Heart left ventricle (tissue), 16 donors: ENCODE data around the gene LUZP2. TPM values are rescaled to one million over a fixed set of nuclear protein-coding genes. Genes with fewer than 3 reads are reported as not detected.

Experiments
- ATAC-seq, 4 donors: fragments of 200-7000 bp; cut with Tn5 transposase; one replicate each; pipeline ENCODE4 v1.9.1; 2020 to 2022; ENCODE audit warnings: moderate library complexity in 4 of 4, mild to moderate bottlenecking in 3 of 4, moderate number of reproducible peaks in 1 of 4
- DNase-seq, 5 donors: peaks; one replicate each; pipeline ENCODE4 v3.0.0-alpha.2; 2020
- H3K27ac ChIP-seq, 12 donors: fragments of 200-600 bp; sonication (generic) in 4 of 12; one replicate each; pipeline versions ENCODE4 v1.5.0 to v1.8.0; 2016 to 2022; ENCODE audit warnings: mild to moderate bottlenecking in 2 of 12
- H3K27me3 ChIP-seq, 9 donors: fragments of 200-600 bp; sonication (generic) in 2 of 9; one replicate each; pipeline versions ENCODE4 v1.5.1 to v1.8.0; 2016 to 2022; ENCODE audit warnings: mild to moderate bottlenecking in 3 of 9
- H3K36me3 ChIP-seq, 9 donors: fragments of 200-600 bp; sonication (generic) in 2 of 9; one replicate each; pipeline versions ENCODE4 v1.5.0 to v1.8.0; 2018 to 2022; ENCODE audit warnings: mild to moderate bottlenecking in 2 of 9
- H3K4me1 ChIP-seq, 12 donors: fragments of 200-600 bp; sonication (generic) in 4 of 12; one replicate each; pipeline versions ENCODE4 v1.5.0 to v1.8.0; 2016 to 2022; ENCODE audit warnings: mild to moderate bottlenecking in 3 of 12
- H3K4me3 ChIP-seq, 12 donors: fragments of 200-600 bp; sonication (generic) in 4 of 12; one replicate each; pipeline versions ENCODE4 v1.5.0 to v1.8.0; 2017 to 2022; ENCODE audit warnings: mild to moderate bottlenecking in 9 of 12, moderate library complexity in 4 of 12
- H3K9me3 ChIP-seq, 12 donors: fragments of 200-600 bp; sonication (generic) in 4 of 12; one replicate each; pipeline versions ENCODE4 v1.5.0 to v1.8.0; 2016 to 2022; ENCODE audit warnings: mild to moderate bottlenecking in 1 of 12
- POLR2A ChIP-seq, 2 donors: fragments of 450-650 bp; IDR thresholded peaks; one replicate each; pipeline ENCODE4 v1.6.1; 2017; ENCODE audit warnings: antibody characterized with exemption in 2 of 2, mild to moderate bottlenecking in 2 of 2, moderate library complexity in 2 of 2
- WGBS, 4 donors: extraction: QIAGEN DNeasy Blood & Tissue Kit in 2 of 4; methylation state at CpG; one replicate each; pipeline versions ENCODE4 v1.1.5 to v1.1.7; 2013 to 2018; 5-methylcytosine and 5-hydroxymethylcytosine counted together
- intact Hi-C, 10 donors: fragments of 100-400 bp; cut with DNase I; formaldehyde crosslinking; loops; one replicate each; pipeline versions ENCODE4 v1.11.1 to v1.14.2; 2022
- polyA plus RNA-seq, 2 donors: library from polyadenylated mRNA; stranded (reverse); fragments of 200-250 nt; gene quantifications; one replicate each; pipeline ENCODE4 v1.2.3, GENCODE V29; 2013
- total RNA-seq, 9 donors: library from RNA; depleted of rRNA in 2 of 9; stranded (reverse); fragments of >200 nt in 2 of 9; fragmentation: NEBNext Ultra II Directional in 3 of 9; extraction: Animal tissue kit (Norgen Biotek cat#: 25700) in 3 of 9; gene quantifications; one replicate each; pipeline versions ENCODE4 v1.1.0 to v1.2.4, GENCODE V29; 2016 to 2023
- TF ChIP-seq, protein P1 (sequence below), 12 donors: fragments of 200-600 bp; sonication (generic) in 4 of 12; IDR thresholded peaks; one replicate each; pipeline versions ENCODE4 v1.5.0 to v1.8.0; 2018 to 2022; ENCODE audit warnings: antibody characterized with exemption in 12 of 12, mild to moderate bottlenecking in 5 of 12
- donor health status: ischemic (EF 13 %, LVEDD 7.1; RV severe dilation, severe dysfunction).
- donor health status: healthy with polysubstance abuse.
- donor health status: DM: no; HTN: yes; CAD: no.
- donor health status: DM: no; HTN: no; CAD: no.
- donor health status: ischemic (EF 25% LVEDD 6.9; RV normal size, moderate dysfunction).
- donor health status: ischemic (EF 25% LVEDD 5.7; RV mildly dilated, moderate dysfunction).
- donor health status: healthy.
- donor health status: DM: yes; HTN: yes; CAD: no.
- donor health status: ischemic (EF 35%, LVEDD 5.7; RV mildly dilated, moderate dysfunction).
- donor health status: nonischemic (EF 11% LVEDD 7.7; RV severe dilation, severe dysfunction).
- donor health status: DM: yes; HTN: yes; CAD: no.
- donor health status: PGD.
- donor health status: ischemic (EF 29% LVEDD 5.4; RV normal size, mild dysfunction).
- donor health status: nonischemic (EF 23%, LVEDD 6.1; RV moderate dilation, normal function).

Gene LUZP2
- total and polyA plus RNA-seq, 11 donors: 0.11 to 0.30 (median 0.17) TPM; not detected in 7

DNA sequence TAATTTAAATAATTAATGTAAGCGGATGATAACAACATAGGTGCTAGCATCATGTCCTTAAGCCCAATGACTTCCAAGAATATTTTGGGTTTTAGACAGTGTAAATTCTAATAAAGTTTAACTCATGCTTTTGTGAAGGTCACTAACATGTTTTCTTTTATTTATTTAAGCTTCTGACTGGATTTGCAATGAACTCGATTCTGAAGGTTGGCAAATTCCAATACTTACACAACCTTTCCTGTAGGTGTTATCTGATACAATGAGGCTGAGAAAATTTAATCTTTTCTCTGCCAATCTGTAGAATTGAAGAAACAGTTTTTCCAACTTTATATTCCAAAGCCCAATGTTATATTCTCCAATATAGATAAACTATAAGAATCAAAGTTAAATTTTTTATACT is 311.3 kb downstream of the LUZP2 start:
- ATAC-seq (no peak), DNase-seq (no peak)
- no peak for TF ChIP-seq POLR2A (IDR thresholded peaks at IDR 0.05)
- TF ChIP-seq, protein P1, sequence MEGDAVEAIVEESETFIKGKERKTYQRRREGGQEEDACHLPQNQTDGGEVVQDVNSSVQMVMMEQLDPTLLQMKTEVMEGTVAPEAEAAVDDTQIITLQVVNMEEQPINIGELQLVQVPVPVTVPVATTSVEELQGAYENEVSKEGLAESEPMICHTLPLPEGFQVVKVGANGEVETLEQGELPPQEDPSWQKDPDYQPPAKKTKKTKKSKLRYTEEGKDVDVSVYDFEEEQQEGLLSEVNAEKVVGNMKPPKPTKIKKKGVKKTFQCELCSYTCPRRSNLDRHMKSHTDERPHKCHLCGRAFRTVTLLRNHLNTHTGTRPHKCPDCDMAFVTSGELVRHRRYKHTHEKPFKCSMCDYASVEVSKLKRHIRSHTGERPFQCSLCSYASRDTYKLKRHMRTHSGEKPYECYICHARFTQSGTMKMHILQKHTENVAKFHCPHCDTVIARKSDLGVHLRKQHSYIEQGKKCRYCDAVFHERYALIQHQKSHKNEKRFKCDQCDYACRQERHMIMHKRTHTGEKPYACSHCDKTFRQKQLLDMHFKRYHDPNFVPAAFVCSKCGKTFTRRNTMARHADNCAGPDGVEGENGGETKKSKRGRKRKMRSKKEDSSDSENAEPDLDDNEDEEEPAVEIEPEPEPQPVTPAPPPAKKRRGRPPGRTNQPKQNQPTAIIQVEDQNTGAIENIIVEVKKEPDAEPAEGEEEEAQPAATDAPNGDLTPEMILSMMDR (IDR thresholded peaks at IDR 0.05): no peak
- Histone ChIP-seq H3K4me3 (no peak overlapping the region), H3K4me1 (no peaks in the 10 kb centered on the region), H3K27me3 (no peaks in the 10 kb centered on the region), H3K27ac (no peak overlapping the region), H3K9me3 (no peaks in the 10 kb centered on the region), H3K36me3 (no peaks in the 10 kb centered on the region)
- 81 to 87% (median 84%) methylated on average over 2 of the region's 2 CpGs for WGBS, 4 donors
- intact Hi-C loops: no loop called here

DNA sequence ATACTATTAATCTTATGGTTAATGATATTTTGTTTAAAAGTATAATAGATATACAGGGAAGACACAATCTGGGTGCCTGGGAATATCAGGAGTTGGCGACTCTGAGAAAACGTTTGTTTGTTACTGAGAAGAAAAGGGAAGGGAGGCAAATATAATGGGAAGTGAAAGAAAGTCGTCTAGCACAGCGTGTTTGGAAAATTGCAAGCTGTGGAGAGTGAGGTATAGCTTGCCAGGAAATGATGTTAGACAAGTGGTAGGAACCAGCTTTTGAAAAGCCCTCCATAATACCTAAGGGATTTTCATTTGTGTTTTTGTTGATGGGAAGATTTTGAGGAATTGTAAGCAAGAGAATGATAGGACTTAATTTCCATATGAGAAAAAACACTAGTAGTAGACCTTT is 322.2 kb downstream of the LUZP2 start:
- no peak for DNase-seq
- no peak overlapping the region for H3K4me3 ChIP-seq
- H3K27me3 ChIP-seq: no peaks in the 10 kb centered on the region
- H3K36me3 ChIP-seq: no peaks in the 10 kb centered on the region
- no peak for ATAC-seq
- H3K4me1 ChIP-seq: no peaks in the 10 kb centered on the region
- H3K9me3 ChIP-seq: no peaks in the 10 kb centered on the region
- no peak overlapping the region for H3K27ac ChIP-seq
- intact Hi-C loops: no loop called here
- 25 to 28% (median 27%) methylated on average over 4 of the region's 4 CpGs for WGBS, 4 donors
- no peak for TF ChIP-seq POLR2A (IDR thresholded peaks at IDR 0.05)
- TF ChIP-seq, protein P1 (IDR thresholded peaks at IDR 0.05): no peak

- no peaks in the 10 kb centered on the region for H3K9me3 ChIP-seq
- no peak for TF ChIP-seq POLR2A (IDR thresholded peaks at IDR 0.05)
- TF ChIP-seq, protein P1 (IDR thresholded peaks at IDR 0.05): no peak
- intact Hi-C loops: no loop called here
- no peaks in the 10 kb centered on the region for H3K36me3 ChIP-seq
- H3K27me3 ChIP-seq: no peaks in the 10 kb centered on the region
- DNase-seq (no peak), ATAC-seq (no peak)
- no peak overlapping the region for H3K27ac ChIP-seq
- no peak overlapping the region for H3K4me3 ChIP-seq
- H3K4me1 ChIP-seq: no peaks in the 10 kb centered on the region
- 64 to 70% (median 66%) methylated on average over 4 of the region's 4 CpGs for WGBS, 4 donors
Observed at GRCh38 chr11:24819863-24820434, 323.1 kb downstream of the LUZP2 start.

DNA sequence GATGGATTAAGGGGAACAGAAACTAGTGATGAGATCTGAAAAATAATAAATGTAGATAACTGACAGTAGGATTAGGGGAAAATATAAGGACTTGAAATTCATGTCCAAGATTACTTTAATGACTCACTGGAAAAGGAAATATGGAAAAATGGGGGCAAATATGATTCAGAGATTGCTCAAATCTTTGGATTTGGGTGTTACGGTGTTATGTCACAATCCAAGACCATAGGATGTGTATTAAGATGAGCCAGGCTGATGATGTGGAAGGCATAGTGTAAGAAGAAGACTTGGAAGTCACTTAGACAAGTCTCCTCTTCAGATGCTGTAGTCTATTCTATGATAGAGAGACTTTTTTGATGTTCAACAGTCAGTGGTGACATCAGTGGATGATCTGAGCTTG is 323.7 kb downstream of the LUZP2 start:
- intact Hi-C loops: no loop called here
- no peak overlapping the region for H3K27ac ChIP-seq
- DNase-seq (no peak), ATAC-seq (no peak)
- no peaks in the 10 kb centered on the region for H3K27me3 ChIP-seq
- TF ChIP-seq POLR2A (IDR thresholded peaks at IDR 0.05): no peak
- TF ChIP-seq, protein P1 (IDR thresholded peaks at IDR 0.05): no peak
- H3K4me3 ChIP-seq: no peak overlapping the region
- no peaks in the 10 kb centered on the region for H3K4me1 ChIP-seq
- no peaks in the 10 kb centered on the region for H3K9me3 ChIP-seq
- WGBS, 4 donors: 43 to 98% (median 70%) methylated on average over 1 of the region's 1 CpG
- no peaks in the 10 kb centered on the region for H3K36me3 ChIP-seq
